Effector memory CD8-positive, alpha-beta T cell (primary cell): ENCODE results near the gene ERMAP.
"Not testable (repeated sequence)": the region's sequence is repeated elsewhere in the genome, so short reads cannot be mapped to it uniquely, and the experiment has no call there.

Experiments used
- ATAC-seq: fragments of 150-1000 bp; cut with Tn5 transposase; replicated peaks from 2 replicates; pipeline ENCODE4 v1.10.0; 2021; ENCODE audit warnings: mild to moderate bottlenecking, moderate library complexity
- DNase-seq, 3 experiments: peaks; one replicate each; pipeline ENCODE4 v3.0.0; 2021
- H3K27ac Mint-ChIP-seq, 2 donors: one replicate each; pipeline ENCODE4 v1.8.0; 2022; ENCODE audit warnings: mild to moderate bottlenecking in 2 of 2, mixed read lengths in 2 of 2, moderate library complexity in 2 of 2
- H3K27me3 Mint-ChIP-seq, 2 donors: one replicate each; pipeline ENCODE4 v1.8.0; 2022; ENCODE audit warnings: mixed read lengths in 2 of 2
- H3K36me3 Mint-ChIP-seq: one replicate; pipeline ENCODE4 v1.8.0; 2022; ENCODE audit warnings: mild to moderate bottlenecking, moderate library complexity, mixed read lengths; ENCODE audit not compliant: insufficient read depth
- H3K4me1 Mint-ChIP-seq, 2 donors: one replicate each; pipeline ENCODE4 v1.8.0; 2022; ENCODE audit warnings: low read depth in 2 of 2, mixed read lengths in 2 of 2
- H3K4me3 Mint-ChIP-seq, 2 donors: one replicate each; pipeline ENCODE4 v1.8.0; 2022; ENCODE audit warnings: mild to moderate bottlenecking in 2 of 2, mixed read lengths in 2 of 2, moderate library complexity in 2 of 2
- H3K9me3 Mint-ChIP-seq, 2 donors: one replicate each; pipeline ENCODE4 v1.8.0; 2022; ENCODE audit warnings: mixed read lengths in 2 of 2

The ERMAP gene

DNA sequence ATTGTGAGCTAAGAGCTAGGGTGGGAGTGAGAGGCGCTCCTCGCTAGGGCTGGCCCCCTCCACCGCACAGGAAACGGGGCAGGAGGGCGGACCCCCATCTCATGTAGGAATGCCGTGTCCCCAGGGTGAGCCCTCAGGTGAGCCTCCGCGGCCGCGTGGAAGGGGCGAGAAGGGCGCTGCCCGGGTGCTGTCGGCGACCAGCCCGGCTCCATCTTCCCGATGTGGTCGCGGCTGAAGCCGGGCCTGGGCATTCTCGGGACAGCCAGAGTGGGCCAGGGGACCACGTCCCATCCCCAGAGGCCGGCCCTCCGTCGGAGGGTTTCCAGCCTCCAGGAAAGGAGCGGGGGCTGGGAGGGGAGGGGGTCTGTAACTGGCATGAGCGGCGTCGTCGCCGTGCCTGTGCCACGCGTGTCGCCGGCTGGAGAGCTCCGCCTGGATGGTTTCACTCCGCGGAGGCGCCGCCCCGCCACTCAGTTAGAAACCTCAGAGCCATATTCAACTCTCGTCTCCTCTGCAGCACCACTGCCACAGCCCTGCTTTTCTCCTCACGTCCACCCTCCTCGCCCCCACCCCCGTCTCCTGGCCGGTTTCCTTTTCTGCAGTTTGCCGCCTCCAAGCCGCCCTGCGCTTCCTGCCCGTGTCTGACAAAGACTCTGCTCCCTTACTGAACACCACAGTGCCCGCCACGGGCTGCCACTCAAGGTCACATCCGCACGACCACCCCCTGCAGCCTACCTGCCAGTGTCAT lies 31.8 kb upstream of the ERMAP start, which contains the start of gene TMEM269:
Gene TMEM269, plus strand, starts transcription at position 46 of the 748 bp plus-strand sequence. CDS start 4,903 bp downstream, outside the sequence.
- DNase-seq (peak; percentile 31 to 48 (median 32)), ATAC-seq (peak; percentile 87)
- H3K27me3 Mint-ChIP-seq = no peaks in the 10 kb centered on the region
- H3K4me3 Mint-ChIP-seq = peak within 1 kb of the TSS; percentile 74 to 84
- peak within 1 kb of the TSS; percentile 55 to 72 for H3K27ac Mint-ChIP-seq
- no peaks in the 10 kb centered on the region for H3K9me3 Mint-ChIP-seq
- H3K4me1 Mint-ChIP-seq = peaks cover 9 to 25% of the 10 kb centered on the region in 2 donors
- H3K36me3 Mint-ChIP-seq = peaks cover 20% of the 10 kb centered on the region

DNA sequence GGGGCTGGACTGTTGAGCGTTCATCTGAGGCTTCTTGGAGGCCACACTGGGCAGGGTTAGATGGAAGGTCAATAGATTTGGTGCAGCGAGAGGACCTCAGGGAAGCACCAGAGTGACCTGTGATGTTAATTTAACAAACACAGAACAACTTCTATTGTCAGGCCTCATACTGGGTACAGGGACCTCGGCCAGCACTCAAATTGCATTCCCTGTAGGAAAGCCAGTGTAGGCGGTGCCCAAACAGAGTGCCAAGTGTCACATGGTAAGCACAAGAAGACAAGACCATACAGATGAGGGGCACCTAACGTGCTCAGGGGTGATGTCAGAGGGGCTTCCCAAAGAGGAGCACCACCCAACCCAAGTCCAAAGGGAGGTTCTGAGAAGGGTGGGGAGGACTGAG lies 30.8 kb upstream of the ERMAP start:
- peak overlapping the region; percentile 55 to 72 for H3K27ac Mint-ChIP-seq
- peaks cover 9 to 20% of the 10 kb centered on the region in 2 donors for H3K4me1 Mint-ChIP-seq
- peaks cover 20% of the 10 kb centered on the region for H3K36me3 Mint-ChIP-seq
- no peaks in the 10 kb centered on the region for H3K9me3 Mint-ChIP-seq
- no peaks in the 10 kb centered on the region for H3K27me3 Mint-ChIP-seq
- DNase-seq (no peak), ATAC-seq (no peak)
- H3K4me3 Mint-ChIP-seq = peak overlapping the region; percentile 74 to 84

DNA sequence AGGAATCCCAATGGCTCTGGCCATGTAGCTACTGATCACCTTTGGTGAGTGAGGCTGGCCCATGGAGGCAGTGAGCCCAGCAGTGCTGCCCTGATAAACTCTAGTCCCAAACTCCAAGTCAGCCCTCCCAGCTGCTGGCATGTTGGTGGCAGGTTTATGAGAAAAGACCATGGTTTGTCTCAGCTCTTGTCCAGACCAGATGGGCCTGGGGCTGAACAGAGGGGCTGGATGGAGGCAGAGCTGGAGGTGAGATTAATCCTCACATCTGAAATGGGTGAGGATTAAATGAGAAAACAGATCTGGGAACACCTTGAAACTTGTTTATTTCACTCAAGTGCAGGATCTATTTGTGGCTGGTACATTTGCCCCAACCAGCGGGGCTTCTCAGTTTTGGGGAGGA lies 28.9 kb upstream of the ERMAP start:
- Mint-ChIP-seq H3K4me3 (no peak overlapping the region), H3K36me3 (peaks cover 8% of the 10 kb centered on the region), H3K9me3 (no peaks in the 10 kb centered on the region), H3K27ac (no peak overlapping the region), H3K27me3 (no peaks in the 10 kb centered on the region), H3K4me1 (peaks cover 9 to 17% of the 10 kb centered on the region in 2 donors)
- no peak for DNase-seq
- ATAC-seq = no peak

DNA sequence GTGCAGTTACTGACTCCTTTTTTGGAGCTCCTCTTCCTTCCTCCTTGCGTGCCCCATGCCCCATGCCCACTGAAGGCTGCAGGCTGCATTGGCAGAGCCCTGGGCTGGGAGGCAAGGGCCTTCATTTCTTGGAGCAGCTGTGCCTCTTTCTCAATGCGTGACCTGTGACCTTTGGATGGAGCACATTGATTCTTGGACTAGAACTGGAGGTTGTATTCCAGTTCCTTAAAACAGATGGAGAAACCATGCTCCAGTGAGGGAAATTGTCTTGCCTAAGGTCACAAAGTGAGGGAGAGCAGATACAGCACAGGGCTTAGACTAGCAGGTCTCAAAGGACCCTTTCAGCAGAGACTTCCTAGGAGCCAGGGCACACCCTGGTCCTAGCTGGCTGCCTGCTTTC lies 23.1 kb upstream of the ERMAP start:
- ATAC-seq = no peak
- Mint-ChIP-seq H3K27me3 (no peaks in the 10 kb centered on the region), H3K9me3 (no peaks in the 10 kb centered on the region), H3K36me3 (no peaks in the 10 kb centered on the region), H3K4me1 (no peaks in the 10 kb centered on the region), H3K27ac (no peak overlapping the region), H3K4me3 (no peak overlapping the region)
- no peak for DNase-seq

- Mint-ChIP-seq H3K9me3 (no peaks in the 10 kb centered on the region), H3K27ac (no peak overlapping the region), H3K36me3 (no peaks in the 10 kb centered on the region), H3K4me3 (no peak overlapping the region), H3K27me3 (peaks cover 6 to 13% of the 10 kb centered on the region in 2 donors), H3K4me1 (no peaks in the 10 kb centered on the region)
- DNase-seq = no peak
- no peak for ATAC-seq
Observed at GRCh38 chr1:42797414-42797813, 19.5 kb upstream of the ERMAP start.

GRCh38 chr1:42797979-42798378 lies 18.9 kb upstream of the ERMAP start:
- H3K27ac Mint-ChIP-seq = no peak overlapping the region
- no peak overlapping the region for H3K4me3 Mint-ChIP-seq
- ATAC-seq (no peak), DNase-seq (no peak)
- no peaks in the 10 kb centered on the region for H3K9me3 Mint-ChIP-seq
- no peaks in the 10 kb centered on the region for H3K4me1 Mint-ChIP-seq
- H3K27me3 Mint-ChIP-seq = peaks cover 6 to 13% of the 10 kb centered on the region in 2 donors
- H3K36me3 Mint-ChIP-seq = no peaks in the 10 kb centered on the region

DNA sequence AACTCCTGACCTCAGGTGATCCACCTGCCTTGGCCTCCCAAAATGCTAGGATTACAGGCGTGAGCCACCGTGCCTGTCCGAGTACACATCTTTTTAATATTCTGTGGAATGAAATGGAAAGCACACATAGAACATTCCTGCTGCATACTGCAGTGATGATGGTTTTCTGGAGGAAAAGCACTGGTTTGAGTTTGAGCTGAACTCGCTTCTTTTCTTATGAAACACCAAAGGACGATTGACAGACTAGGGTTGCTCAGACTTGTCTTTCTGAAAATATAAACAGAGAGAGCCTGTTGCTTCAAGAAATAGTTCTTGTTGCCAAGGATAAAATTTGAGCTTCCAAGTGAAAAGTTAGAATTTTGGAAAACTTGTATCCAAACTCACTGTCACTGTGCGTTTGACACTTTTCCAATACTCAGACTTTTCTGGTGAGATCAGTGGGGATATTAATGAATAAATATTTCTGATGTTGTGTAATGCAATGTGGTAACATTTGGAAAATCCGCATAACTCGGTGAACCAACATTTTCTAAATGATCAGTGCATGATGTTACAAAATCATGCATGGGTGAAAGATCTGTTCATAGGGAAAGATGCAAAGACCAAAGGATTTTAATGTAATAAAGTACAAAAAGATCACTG lies 15.0 kb upstream of the ERMAP start:
- ATAC-seq (no peak), DNase-seq (no peak)
- Mint-ChIP-seq H3K4me1 (no peaks in the 10 kb centered on the region), H3K27ac (no peak overlapping the region), H3K27me3 (peaks cover 6 to 13% of the 10 kb centered on the region in 2 donors), H3K36me3 (peaks cover 5% of the 10 kb centered on the region), H3K9me3 (no peaks in the 10 kb centered on the region), H3K4me3 (no peak overlapping the region)

GRCh38 chr1:42806171-42806570 lies 10.8 kb upstream of the ERMAP start:
- H3K4me3 Mint-ChIP-seq = no peak overlapping the region
- no peak overlapping the region for H3K27ac Mint-ChIP-seq
- no peak for ATAC-seq
- H3K36me3 Mint-ChIP-seq = peaks cover 9% of the 10 kb centered on the region
- H3K4me1 Mint-ChIP-seq = no peaks in the 10 kb centered on the region
- peaks cover 0 to 4% of the 10 kb centered on the region in 2 donors for H3K27me3 Mint-ChIP-seq
- no peak for DNase-seq
- H3K9me3 Mint-ChIP-seq = no peaks in the 10 kb centered on the region

DNA sequence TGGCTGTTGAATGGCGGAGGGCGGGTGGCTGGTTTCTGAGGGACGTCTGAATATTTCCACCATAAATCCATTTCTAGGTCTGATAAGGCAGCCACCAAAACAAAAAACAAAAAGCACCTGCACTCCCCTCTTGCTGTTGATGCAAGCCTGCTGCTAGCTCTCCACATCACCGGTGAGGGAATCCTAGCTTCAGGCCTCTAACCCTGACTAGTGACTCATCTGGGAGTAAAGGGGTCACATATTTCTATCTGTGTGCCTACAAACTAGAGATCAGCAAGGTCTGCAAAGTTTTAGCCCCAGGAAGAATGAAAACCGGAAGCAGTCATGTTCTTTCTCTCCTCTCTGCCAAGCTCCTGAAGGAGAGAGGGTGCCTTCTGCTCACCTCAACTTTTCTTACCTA lies 10.3 kb upstream of the ERMAP start:
- no peak for DNase-seq
- Mint-ChIP-seq H3K9me3 (no peaks in the 10 kb centered on the region), H3K36me3 (peaks cover 9% of the 10 kb centered on the region), H3K27ac (peak overlapping the region in 1 of 2 donors; percentile 10), H3K4me3 (no peak overlapping the region), H3K4me1 (peaks cover 0 to 3% of the 10 kb centered on the region in 2 donors), H3K27me3 (peaks cover 0 to 4% of the 10 kb centered on the region in 2 donors)
- no peak for ATAC-seq

DNA sequence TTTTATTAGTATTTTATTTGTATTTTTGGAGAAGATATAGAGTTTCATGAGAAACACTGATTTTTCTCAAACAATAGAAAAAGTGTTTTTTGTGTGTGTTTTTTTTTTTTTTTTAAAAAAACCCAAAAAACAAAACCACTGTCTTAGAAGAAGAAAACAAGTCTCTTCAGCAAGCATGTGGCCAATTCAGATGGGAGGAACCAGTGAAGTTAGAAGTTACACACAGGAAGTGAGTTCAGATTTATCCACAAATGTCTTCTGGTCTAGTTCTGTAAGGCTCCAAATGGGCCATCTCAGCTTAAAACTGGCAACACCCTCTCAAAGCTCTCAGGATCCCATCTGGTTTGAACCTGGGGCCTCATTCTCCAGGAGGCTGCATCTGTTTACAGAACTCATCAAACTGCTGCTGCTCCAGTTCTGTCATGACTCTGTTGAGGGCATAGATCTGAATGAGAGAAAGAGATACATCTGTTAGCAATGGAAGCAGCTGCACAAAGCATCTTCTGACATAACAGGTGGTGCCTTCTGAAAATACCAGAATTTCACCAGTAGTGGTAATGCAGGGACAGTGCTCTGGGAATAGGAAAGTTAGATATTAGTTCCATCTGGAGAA lies 9.8 kb upstream of the ERMAP start:
- peak overlapping the region in 1 of 2 donors; percentile 10 for H3K27ac Mint-ChIP-seq
- ATAC-seq = no peak

DNA sequence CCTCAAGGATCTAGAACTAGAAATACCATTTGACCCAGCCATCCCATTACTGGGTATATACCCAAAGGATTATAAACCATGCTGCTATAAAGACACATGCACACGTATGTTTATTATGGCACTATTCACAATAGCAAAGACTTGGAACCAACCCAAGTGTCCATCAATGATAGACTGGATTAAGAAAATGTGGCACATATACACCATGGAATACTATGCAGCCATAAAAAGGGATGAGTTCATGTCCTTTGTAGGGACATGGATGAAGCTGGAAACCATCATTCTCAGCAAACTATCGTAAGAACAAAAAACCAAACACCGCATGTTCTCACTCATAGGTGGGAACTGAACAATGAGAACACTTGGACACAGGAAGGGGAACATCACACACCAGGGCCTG lies 2.1 kb upstream of the ERMAP start:
- not testable (repeated sequence) for DNase-seq, H3K27ac Mint-ChIP-seq, ATAC-seq, H3K36me3 Mint-ChIP-seq, H3K27me3 Mint-ChIP-seq, H3K9me3 Mint-ChIP-seq, H3K4me3 Mint-ChIP-seq
- peaks cover 12 to 28% of the 10 kb centered on the region in 2 donors for H3K4me1 Mint-ChIP-seq

More for the DNA sequence above, 9.8 kb upstream of the ERMAP start:
- no peak for DNase-seq
- H3K4me1 Mint-ChIP-seq = peaks cover 0 to 4% of the 10 kb centered on the region in 2 donors
- no peaks in the 10 kb centered on the region for H3K9me3 Mint-ChIP-seq
- H3K4me3 Mint-ChIP-seq = no peak overlapping the region
- peaks cover 9% of the 10 kb centered on the region for H3K36me3 Mint-ChIP-seq
- H3K27me3 Mint-ChIP-seq = peaks cover 0 to under 1% of the 10 kb centered on the region in 2 donors

- Mint-ChIP-seq H3K9me3 (no peaks in the 10 kb centered on the region), H3K27me3 (no peaks in the 10 kb centered on the region), H3K4me3 (peak overlapping the region; percentile 76 to 87), H3K36me3 (no peaks in the 10 kb centered on the region), H3K4me1 (peaks cover 12 to 28% of the 10 kb centered on the region in 2 donors), H3K27ac (peak overlapping the region; percentile 74 to 89)
- ATAC-seq (no peak), DNase-seq (no peak)
Observed at GRCh38 chr1:42815941-42816584, 859 bp upstream of the ERMAP start.

DNA sequence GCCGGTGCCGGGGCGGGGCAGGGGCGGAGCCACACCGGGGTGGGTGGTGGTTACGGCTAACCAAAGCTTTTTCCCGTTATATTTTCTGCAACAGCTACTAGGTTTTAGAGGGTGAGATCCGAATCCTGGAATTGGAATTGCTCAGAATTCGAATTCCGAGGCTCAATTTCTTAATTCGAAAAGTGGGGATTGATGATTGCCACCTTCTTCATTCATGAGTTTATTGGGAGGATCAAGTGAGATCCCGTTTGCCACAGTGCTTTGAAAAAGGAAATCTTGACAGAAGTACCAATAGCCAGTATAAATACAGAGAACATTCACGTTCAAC lies 482 bp downstream of the ERMAP start:
- Mint-ChIP-seq H3K27ac (peak overlapping the region; percentile 74 to 89), H3K36me3 (no peaks in the 10 kb centered on the region), H3K9me3 (no peaks in the 10 kb centered on the region), H3K27me3 (no peaks in the 10 kb centered on the region), H3K4me3 (peak overlapping the region; percentile 76 to 87), H3K4me1 (peaks cover 12 to 24% of the 10 kb centered on the region in 2 donors)
- ATAC-seq (no peak), DNase-seq (no peak)
